HL-60 (cell line): ENCODE results near the gene SPINT2.

Source experiments
- GABPA ChIP-seq: IDR thresholded peaks from 2 replicates; pipeline ENCODE4 v1.6.1; 2012; ENCODE audit warnings: low read depth
- TF ChIP-seq, protein P1 (sequence below): IDR thresholded peaks from one replicate; pipeline ENCODE4 v1.5.1; 2011; ENCODE audit warnings: low read length, control low read depth, inconsistent platforms; ENCODE audit not compliant: insufficient read depth

GRCh38 chr19:38250821-38251563, 13.4 kb upstream of the SPINT2 start:
- TF ChIP-seq, protein P1, sequence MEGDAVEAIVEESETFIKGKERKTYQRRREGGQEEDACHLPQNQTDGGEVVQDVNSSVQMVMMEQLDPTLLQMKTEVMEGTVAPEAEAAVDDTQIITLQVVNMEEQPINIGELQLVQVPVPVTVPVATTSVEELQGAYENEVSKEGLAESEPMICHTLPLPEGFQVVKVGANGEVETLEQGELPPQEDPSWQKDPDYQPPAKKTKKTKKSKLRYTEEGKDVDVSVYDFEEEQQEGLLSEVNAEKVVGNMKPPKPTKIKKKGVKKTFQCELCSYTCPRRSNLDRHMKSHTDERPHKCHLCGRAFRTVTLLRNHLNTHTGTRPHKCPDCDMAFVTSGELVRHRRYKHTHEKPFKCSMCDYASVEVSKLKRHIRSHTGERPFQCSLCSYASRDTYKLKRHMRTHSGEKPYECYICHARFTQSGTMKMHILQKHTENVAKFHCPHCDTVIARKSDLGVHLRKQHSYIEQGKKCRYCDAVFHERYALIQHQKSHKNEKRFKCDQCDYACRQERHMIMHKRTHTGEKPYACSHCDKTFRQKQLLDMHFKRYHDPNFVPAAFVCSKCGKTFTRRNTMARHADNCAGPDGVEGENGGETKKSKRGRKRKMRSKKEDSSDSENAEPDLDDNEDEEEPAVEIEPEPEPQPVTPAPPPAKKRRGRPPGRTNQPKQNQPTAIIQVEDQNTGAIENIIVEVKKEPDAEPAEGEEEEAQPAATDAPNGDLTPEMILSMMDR, result no peak
- TF ChIP-seq GABPA, result no peak
